ENCODE measurements around the gene BCL6B.
"Not testable (repeated sequence)": the region's sequence is repeated elsewhere in the genome, so short reads cannot be mapped to it uniquely, and the experiment has no call there.

Gene BCL6B, protein sequence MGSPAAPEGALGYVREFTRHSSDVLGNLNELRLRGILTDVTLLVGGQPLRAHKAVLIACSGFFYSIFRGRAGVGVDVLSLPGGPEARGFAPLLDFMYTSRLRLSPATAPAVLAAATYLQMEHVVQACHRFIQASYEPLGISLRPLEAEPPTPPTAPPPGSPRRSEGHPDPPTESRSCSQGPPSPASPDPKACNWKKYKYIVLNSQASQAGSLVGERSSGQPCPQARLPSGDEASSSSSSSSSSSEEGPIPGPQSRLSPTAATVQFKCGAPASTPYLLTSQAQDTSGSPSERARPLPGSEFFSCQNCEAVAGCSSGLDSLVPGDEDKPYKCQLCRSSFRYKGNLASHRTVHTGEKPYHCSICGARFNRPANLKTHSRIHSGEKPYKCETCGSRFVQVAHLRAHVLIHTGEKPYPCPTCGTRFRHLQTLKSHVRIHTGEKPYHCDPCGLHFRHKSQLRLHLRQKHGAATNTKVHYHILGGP

DNA sequence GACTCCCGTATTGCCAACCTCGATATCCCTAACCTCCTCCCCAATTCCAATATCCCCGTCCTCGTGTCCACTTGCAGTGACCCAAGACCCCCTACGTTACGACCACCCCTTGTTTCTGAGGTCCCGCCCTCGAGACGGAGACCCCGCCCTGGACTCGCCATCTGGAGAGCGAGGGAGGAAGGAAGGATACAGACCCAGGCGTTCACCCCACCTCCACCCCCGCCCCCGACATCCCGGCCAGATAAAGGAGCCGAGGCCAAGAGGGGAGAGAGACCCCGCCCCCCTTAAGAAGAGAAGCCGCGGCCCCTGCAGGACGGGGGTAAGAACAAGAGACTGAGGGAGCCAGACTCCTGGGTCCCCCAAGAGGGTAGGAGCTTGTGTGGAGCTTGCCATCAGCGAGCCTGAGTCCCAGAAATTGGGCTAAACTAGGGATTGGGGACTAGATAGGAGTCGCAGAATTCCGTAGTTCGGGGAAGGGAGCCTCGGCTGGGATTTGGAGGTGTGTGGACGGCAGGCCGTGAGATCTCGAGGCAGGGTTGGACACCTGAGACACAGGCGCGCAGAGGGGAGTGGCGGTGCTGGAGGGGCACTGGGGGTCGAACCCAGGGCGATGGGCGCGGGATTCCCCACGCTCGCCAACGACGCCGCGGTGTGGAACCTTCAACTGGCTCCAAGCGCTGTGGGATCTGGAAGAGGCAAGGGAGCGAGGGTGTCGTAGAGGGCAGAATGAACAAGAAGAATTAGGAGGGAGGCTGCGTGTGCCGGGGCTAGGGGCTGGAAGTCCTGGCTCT, at the start of gene BCL6B:
BCL6B (plus strand) TSS at position 270 of the 791 bp plus-strand sequence. CDS start 622 bp downstream, outside the sequence.
- no peak for DNase-seq

DNA sequence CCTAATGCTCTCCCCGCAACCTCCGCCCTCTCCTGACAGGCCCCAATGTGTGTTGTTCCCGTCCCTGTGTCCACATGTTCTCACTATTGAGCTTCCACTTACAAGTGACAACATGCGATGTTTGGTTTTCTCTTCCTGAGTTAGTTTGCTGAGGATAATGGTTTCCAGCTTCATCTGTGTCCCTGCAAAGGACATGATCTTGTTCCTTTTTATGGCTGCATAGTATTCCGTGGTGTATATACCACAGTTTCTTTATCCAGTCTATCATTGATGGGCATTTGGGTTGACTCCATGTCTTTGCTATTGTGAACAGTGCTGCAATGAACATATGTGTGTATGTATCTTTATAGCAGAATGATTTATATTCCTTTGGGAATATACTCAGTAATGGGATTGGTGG, 43.4 kb upstream of the BCL6B start:
- DNase-seq = not testable (repeated sequence)

DNA sequence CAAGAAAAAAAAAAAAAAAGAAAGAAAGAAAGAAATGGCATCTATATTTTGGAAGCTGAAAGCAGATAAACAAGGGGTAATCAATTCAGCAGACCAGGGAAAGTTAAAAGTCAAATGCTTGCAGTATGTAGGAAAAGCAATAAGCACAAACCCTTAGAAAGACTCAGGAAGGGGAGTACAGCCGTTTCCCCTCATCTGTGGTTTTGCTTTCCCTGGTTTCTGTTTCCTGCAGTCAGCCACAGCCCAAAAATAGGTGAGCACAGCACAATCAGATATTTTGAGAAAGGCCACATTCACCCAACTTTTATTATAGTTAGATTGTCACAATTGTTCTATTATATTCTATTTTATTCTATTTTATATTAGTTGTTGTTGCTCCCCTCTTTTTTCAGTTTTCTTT, 41.4 kb upstream of the BCL6B start:
- DNase-seq = no peak

- no peak for DNase-seq
These were observed 37.6 kb upstream of the BCL6B start for GRCh38 chr17:6985266-6985665.

GRCh38 chr17:6986676-6987075, 36.2 kb upstream of the BCL6B start:
- no peak for DNase-seq

DNA sequence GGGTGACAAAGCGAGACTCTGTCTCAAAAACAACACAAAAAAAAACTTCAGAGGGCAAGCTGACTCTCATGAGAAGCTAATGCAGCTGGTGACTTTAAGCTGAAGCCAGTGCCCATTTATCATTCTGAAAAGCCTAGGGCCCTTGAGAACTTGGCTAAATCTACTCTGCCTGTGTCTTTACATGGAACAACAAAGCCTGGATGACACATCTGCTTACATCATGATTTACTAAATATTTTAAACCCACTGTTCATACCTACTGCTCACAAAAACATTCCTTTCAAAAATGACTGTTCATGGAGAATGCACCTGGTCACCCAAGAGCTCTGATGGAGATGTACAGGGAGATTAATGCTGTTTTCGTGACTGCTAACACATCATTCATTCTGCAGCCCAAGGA, 33.1 kb upstream of the BCL6B start:
- no peak for DNase-seq

DNA sequence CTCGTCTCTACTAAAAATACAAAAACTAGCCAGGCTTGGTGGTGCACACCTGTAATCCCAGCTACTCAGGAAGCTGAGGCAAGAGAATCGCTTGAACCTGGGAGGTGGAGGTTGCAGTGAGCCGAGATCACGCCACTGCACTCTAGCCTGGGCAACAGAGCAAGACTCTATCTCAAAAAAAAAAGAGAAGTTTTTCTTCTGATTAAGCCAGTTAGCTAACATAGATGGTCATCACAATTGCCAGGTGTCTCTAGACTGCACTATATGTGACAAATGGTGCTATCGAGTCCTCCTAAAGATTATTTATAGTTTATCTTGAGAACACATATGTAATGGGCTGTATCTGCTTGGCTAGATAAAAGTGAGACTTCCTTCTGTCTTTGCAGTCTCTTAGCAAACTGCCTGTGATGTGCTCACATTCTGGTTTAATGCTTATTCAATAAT, 29.2 kb upstream of the BCL6B start:
- not testable (repeated sequence) for DNase-seq

DNA sequence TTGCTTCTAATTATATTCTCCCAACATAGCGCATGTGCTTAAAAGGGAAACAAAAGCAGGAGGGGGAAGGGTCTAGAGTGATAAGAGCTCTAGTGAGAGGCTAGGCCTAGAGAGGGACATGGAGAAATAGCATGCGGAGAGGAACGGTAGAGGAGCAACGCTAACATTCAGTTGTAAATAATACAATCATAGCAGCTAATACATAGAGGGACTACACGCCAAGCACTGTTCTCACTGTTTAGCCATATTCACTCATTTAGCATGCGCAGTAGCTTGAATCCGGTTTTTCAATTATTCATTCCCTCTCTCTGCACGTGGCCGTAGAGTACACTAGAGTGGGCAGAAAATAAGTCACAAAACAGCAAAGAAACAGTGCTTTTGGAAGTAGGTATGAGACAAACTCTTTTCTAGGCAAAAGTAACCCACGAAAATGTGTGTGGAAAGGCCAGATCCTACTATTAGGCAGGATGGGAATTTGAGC, 28.7 kb upstream of the BCL6B start:
- no peak for DNase-seq

DNA sequence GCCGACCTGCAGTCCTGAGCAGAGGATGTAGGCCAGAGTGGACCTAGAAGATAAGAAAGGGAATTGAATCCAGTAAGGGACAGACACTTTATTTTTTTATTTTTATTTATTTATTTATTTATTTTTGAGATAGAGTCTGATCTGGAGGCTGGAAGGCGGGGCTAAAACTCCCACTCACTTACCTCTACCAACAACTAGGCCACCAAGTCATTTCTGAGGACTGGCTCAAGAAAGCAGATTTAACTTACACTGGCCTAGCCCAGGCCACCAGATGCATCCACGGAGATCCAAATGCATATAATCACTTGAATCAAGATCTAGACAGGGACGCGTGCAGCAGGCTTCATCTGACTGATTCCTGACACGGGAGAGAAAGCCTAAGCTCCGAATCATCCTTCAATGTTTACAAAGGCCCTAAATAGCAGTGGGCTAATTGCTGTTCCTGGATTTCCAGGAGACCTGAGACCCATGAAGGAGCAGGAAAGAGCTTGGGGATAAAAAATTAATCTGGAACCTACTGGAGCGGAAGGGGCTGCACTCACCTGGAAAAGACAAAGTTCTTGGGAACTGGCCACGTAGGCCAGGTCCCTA, 28.1 kb upstream of the BCL6B start:
- no peak for DNase-seq

DNA sequence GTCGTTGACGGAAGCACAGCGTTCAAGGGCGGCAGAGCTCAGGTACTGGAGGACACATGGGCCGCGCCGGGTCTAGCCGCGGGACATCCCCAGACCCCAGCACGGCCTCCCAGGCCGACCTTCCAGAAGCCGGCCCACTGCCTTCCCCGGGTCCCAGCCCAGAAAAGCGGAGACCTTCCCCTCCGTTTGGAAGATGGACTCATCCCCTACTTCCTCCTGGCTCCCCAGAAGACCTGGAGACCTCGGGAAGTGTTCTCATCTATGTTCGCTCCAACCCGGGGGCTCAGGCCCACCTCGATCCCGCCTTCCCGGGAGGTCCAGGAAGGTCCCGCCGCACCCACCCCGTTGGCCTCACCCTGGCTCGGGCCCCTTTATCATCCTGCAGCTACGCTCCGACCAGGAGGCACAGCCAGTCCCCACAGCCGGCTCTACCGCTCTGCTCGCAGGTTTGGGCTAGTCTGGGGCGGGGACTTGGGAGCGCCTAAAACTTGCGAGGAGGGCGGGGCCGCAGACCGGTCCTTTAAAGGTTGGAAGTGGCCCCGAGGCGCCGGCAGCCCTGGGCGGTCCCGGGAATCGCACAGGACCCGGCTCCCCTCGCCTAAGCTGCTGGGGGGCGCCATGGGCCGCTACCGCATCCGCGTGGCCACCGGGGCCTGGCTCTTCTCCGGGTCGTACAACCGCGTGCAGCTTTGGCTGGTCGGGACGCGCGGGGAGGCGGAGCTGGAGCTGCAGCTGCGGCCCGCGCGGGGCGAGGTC, 27.2 kb upstream of the BCL6B start, which contains the start of gene ALOX12:
ALOX12 (plus strand) TSS at position 550 of the 756 bp plus-strand sequence; CDS start at position 619, 69 bp downstream.
- DNase-seq = no peak

GRCh38 chr17:6996256-6997011, 26.4 kb upstream of the BCL6B start:
- no peak for DNase-seq

- no peak for DNase-seq
These were observed 25.7 kb upstream of the BCL6B start for GRCh38 chr17:6997171-6997570.

- DNase-seq = no peak
These were observed 23.9 kb upstream of the BCL6B start for GRCh38 chr17:6998855-6999508.

GRCh38 chr17:7001318-7001961, 21.4 kb upstream of the BCL6B start:
- peak; percentile 54 for DNase-seq

DNA sequence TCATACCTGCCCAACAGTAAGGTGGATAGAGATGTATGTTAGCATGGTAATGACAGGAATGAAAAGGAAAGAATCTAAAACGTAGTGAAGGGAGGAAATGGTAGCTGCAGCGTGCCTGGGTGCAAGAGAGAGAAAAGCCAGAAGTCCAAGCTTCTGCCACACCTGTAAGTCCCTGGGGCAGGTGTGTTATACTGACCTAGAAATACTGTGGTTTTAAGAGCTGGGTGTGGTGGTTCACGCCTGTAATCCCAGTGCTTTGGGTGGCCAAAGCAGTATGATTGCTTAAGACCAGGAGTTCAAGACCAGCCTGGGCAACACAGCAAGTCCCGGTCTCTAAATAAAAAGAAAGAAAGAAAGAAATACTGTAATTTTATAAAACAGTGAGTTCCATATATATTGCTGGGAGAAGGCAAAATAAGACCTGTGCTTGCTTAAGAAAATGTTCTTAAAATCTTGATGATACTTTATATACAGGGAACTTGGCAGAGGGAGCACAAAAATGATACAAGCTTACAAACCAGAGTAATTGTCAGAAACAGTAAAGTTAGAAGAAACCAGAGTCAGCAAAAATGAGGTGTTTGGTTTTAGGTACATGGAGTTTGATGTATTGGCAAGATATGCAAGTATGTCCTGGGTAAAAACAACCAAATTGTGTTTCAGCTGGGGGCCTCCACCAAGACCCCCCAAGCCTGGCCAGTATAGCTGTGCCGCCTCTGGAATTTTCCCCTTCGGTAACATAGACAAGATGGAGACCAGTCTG, 20.4 kb upstream of the BCL6B start:
- no peak for DNase-seq

DNA sequence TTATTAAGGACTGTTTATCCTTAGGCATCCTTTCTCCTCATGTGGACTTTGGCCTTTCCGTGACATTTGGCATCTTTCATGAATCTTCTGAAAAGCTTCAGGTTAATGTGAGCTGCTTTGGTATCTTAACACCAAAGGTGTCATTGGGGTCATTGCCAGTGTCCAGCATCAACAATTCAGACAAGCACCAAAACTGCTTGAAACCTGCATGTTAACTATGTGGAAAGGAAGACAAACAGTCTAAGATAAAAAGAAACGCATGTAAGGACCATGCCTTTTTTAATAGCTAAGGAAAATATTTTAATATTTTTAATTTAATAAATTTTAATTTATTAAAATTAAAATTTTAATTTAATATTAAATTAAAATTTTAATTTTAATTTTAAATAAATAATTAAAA, 19.1 kb upstream of the BCL6B start:
- no peak for DNase-seq

- peak; percentile 86 for DNase-seq
These were observed 18.2 kb upstream of the BCL6B start for GRCh38 chr17:7004398-7005253.

- no peak for DNase-seq
These were observed 17.1 kb upstream of the BCL6B start for GRCh38 chr17:7005716-7006115.

DNA sequence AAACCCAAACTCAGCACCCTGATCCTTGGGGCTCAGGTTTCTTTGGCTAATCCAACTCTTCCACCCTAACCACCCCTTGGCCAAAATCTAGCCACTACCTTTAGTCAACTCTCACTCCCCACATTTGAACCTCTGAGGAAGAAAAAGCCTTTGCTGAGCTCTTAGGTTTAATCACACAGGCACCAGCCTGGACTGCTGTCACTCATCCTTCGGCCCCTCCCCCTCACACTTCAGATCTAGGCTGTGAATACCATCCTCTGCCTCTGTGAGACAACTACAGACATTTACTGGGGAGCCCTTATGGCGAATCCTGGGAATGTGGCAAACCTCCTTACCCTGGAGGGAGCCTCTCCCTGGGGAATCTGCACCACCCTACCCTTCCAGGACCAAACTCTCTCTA, 15.7 kb upstream of the BCL6B start:
- DNase-seq = no peak
